ENCODE results near the gene CLEC2D. TPM values are rescaled to one million over a fixed set of nuclear protein-coding genes. Genes with fewer than 3 reads are reported as not detected.
A peak's percentile ranks its signal among the peaks of the same experiment; 100 is the strongest.
"Not testable (repeated sequence)": the region's sequence is repeated elsewhere in the genome, so short reads cannot be mapped to it uniquely, and the experiment has no call there.

The CLEC2D gene
- total and polyA plus RNA-seq, 2 donors (not counting 3 experiments of a cell fraction or from before 2014, with no cell fraction given) = 1.8 to 4.1 TPM

DNA sequence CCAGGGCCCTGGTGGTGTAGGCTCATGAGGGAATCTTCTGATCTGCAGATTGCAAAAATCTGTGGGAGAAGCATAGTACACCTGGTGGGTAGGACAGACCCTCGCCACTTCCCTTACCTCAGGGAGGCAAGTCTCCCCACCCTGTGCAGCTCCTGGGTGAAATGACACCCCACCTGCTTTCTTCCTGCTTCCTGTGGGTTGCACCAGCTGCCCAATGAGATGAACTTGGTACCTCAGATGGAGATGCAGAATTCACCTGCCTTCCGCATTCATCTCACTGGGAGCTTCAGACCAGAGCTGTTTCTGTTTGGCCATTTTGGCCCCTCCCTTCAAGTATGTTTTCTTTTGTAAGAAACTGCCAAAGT, 4.7 kb downstream of the CLEC2D start:
- H3K79me2 ChIP-seq (ENCODE audit: control insufficient read depth, insufficient read depth, low read length) = no peaks in the 10 kb centered on the region
- no peaks in the 10 kb centered on the region for H4K20me1 ChIP-seq (replicated peaks; ENCODE audit: control insufficient read depth, extremely low read depth, insufficient read depth, low read length)
- ChIA-PET POLR2A (no interaction called here), CTCF (interaction anchor here (0.6 to 2.5 kb wide), 6 partner anchors 9 to 76 kb away, joined by 3 to 8 read pairs (median 4); no protein-coding TSS in a partner anchor)
- H3K4me3 ChIP-seq (replicated peaks in 1 of 3; ENCODE audit: insufficient read depth in 1 of 3, low read depth in 1 of 3, low read length in 3 of 3) = no peak overlapping the region
- peak overlapping the region; percentile 79 for H2AFZ ChIP-seq (ENCODE audit: low read depth, low read length)
- dilution Hi-C loops (cut with MboI; ENCODE audit: extremely low pct_ligation_motif_present, low sequenced_read_pairs) (no loop called here), intact Hi-C loops (cut with micrococcal nuclease) (no loop called here)
- DNase-seq (ENCODE audit: low read depth, low spot score) = no peak
- no peak for TF ChIP-seq GATA2 (IDR thresholded peaks at IDR 0.05; ENCODE audit: insufficient read depth, insufficient read length, low read depth, low read length)
- TF ChIP-seq POLR2A (IDR thresholded peaks at IDR 0.05; ENCODE audit: low read depth, low read length) = no peak
- TF ChIP-seq MYC (IDR thresholded peaks at IDR 0.05; ENCODE audit: low read depth, low read length) = no peak
- no peak for TF ChIP-seq FOS (IDR thresholded peaks at IDR 0.05; ENCODE audit: borderline replicate concordance, insufficient read depth, low read length)
- TF ChIP-seq, protein P1, sequence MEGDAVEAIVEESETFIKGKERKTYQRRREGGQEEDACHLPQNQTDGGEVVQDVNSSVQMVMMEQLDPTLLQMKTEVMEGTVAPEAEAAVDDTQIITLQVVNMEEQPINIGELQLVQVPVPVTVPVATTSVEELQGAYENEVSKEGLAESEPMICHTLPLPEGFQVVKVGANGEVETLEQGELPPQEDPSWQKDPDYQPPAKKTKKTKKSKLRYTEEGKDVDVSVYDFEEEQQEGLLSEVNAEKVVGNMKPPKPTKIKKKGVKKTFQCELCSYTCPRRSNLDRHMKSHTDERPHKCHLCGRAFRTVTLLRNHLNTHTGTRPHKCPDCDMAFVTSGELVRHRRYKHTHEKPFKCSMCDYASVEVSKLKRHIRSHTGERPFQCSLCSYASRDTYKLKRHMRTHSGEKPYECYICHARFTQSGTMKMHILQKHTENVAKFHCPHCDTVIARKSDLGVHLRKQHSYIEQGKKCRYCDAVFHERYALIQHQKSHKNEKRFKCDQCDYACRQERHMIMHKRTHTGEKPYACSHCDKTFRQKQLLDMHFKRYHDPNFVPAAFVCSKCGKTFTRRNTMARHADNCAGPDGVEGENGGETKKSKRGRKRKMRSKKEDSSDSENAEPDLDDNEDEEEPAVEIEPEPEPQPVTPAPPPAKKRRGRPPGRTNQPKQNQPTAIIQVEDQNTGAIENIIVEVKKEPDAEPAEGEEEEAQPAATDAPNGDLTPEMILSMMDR (IDR thresholded peaks at IDR 0.05; ENCODE audit: extremely low read depth in 1 of 2, insufficient read depth in 1 of 2, low read depth in 1 of 2, low read length in 2 of 2) = no peak
- no peak for TF ChIP-seq EZH2 (IDR thresholded peaks at IDR 0.05; ENCODE audit: borderline replicate concordance, low read depth, low read length, severe bottlenecking)
- TF ChIP-seq, protein P2, sequence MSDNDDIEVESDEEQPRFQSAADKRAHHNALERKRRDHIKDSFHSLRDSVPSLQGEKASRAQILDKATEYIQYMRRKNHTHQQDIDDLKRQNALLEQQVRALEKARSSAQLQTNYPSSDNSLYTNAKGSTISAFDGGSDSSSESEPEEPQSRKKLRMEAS (IDR thresholded peaks at IDR 0.05; ENCODE audit: insufficient read depth, insufficient read length) = no peak
- no peak for TF ChIP-seq JUN (IDR thresholded peaks at IDR 0.05; ENCODE audit: borderline replicate concordance, insufficient read depth, insufficient read length, low read depth)
- TF ChIP-seq POLR2AphosphoS5 (IDR thresholded peaks at IDR 0.05; ENCODE audit: insufficient read depth, low read depth, low read length) = no peak
- no peak for FAIRE-seq
- H3K4me2 ChIP-seq (ENCODE audit: insufficient read depth, low read length) = no peak overlapping the region
- no peaks in the 10 kb centered on the region for H3K27me3 ChIP-seq (ENCODE audit: control insufficient read depth in 2 of 2, insufficient read depth in 2 of 2, low read length in 2 of 2)
- no TSS peak for BruUV-seq (replicated peaks)
- H3K27ac ChIP-seq (ENCODE audit: insufficient read depth, low read depth, low read length) = no peak overlapping the region
- H3K4me1 ChIP-seq (ENCODE audit: control insufficient read depth, extremely low read depth, insufficient read depth, low read length) = peaks cover 14% of the 10 kb centered on the region
- no peak overlapping the region for H3K9ac ChIP-seq (replicated peaks; ENCODE audit: extremely low read depth, insufficient read depth, low read length)
- H3K9me3 ChIP-seq (replicated peaks; ENCODE audit: control insufficient read depth, insufficient read depth, low read length) = no peaks in the 10 kb centered on the region
- H3K36me3 ChIP-seq (ENCODE audit: control insufficient read depth in 2 of 2, extremely low read depth in 1 of 2, insufficient read depth in 2 of 2, low read length in 2 of 2) = no peaks in the 10 kb centered on the region
- H3K9me1 ChIP-seq (replicated peaks; ENCODE audit: control insufficient read depth, extremely low read depth, insufficient read depth, low read length) = no peaks in the 10 kb centered on the region

DNA sequence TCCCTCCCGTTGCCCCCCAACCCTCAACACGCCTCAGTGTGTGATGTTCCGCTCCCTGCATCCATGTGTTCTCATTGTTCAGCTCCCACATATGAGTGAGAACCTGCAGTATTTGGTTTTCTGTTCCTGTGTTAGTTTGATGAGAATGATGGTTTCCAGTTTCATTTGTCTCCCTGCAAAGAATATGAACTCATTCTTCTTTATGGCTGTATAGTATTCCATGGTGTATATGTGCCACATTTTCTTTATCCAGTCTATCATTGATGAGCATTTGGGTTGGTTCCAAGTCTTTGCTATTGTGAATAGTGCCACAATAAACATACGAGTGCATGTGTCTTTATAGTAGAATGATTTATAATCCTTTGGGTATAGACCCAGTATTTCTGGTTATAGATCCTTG, 13.0 kb downstream of the CLEC2D start:
- H3K27ac ChIP-seq (ENCODE audit: insufficient read depth, low read depth, low read length); FAIRE-seq; dilution Hi-C loops (cut with MboI; ENCODE audit: extremely low pct_ligation_motif_present, low sequenced_read_pairs); H3K79me2 ChIP-seq (ENCODE audit: control insufficient read depth, insufficient read depth, low read length); BruUV-seq (replicated peaks); H3K9me3 ChIP-seq (replicated peaks; ENCODE audit: control insufficient read depth, insufficient read depth, low read length); H2AFZ ChIP-seq (ENCODE audit: low read depth, low read length); H3K4me1 ChIP-seq (ENCODE audit: control insufficient read depth, extremely low read depth, insufficient read depth, low read length); H3K9me1 ChIP-seq (replicated peaks; ENCODE audit: control insufficient read depth, extremely low read depth, insufficient read depth, low read length); intact Hi-C loops (cut with micrococcal nuclease); H3K4me3 ChIP-seq (replicated peaks in 1 of 3; ENCODE audit: insufficient read depth in 1 of 3, low read depth in 1 of 3, low read length in 3 of 3); H3K4me2 ChIP-seq (ENCODE audit: insufficient read depth, low read length); H3K36me3 ChIP-seq (ENCODE audit: control insufficient read depth in 2 of 2, extremely low read depth in 1 of 2, insufficient read depth in 2 of 2, low read length in 2 of 2); DNase-seq (ENCODE audit: low read depth, low spot score); H3K27me3 ChIP-seq (ENCODE audit: control insufficient read depth in 2 of 2, insufficient read depth in 2 of 2, low read length in 2 of 2); H4K20me1 ChIP-seq (replicated peaks; ENCODE audit: control insufficient read depth, extremely low read depth, insufficient read depth, low read length); H3K9ac ChIP-seq (replicated peaks; ENCODE audit: extremely low read depth, insufficient read depth, low read length); POLR2A ChIA-PET: not testable (repeated sequence)
- CTCF ChIA-PET = interaction anchor here (1.1 to 3.3 kb wide), 2 partner anchors 24 to 26 kb away, joined by 3 to 13 read pairs; no protein-coding TSS in a partner anchor

DNA sequence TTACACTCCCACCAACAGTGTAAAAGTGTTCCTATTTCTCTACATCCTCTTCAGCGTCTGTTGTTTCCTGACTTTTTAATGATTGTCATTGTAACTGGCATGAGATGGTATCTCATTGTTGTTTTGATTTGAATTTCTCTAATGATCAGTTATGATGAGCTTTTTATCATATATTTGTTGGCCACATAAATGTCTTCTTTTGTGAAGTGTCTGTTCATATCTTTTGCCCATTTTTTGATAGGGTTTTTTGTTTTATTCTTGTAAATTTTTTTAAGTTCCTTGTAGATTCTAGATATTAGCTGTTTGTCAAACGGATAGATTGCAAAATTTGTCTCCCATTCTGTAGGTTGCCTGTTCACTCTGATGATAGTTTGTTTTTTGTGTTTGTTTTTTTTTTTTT, 13.4 kb downstream of the CLEC2D start:
- CTCF ChIA-PET; intact Hi-C loops (cut with micrococcal nuclease); POLR2A ChIA-PET: not testable (repeated sequence)

More for the DNA sequence above, 13.4 kb downstream of the CLEC2D start:
- H3K27me3 ChIP-seq (ENCODE audit: control insufficient read depth in 2 of 2, insufficient read depth in 2 of 2, low read length in 2 of 2); H3K4me1 ChIP-seq (ENCODE audit: control insufficient read depth, extremely low read depth, insufficient read depth, low read length); H3K79me2 ChIP-seq (ENCODE audit: control insufficient read depth, insufficient read depth, low read length); H4K20me1 ChIP-seq (replicated peaks; ENCODE audit: control insufficient read depth, extremely low read depth, insufficient read depth, low read length); H3K36me3 ChIP-seq (ENCODE audit: control insufficient read depth in 2 of 2, extremely low read depth in 1 of 2, insufficient read depth in 2 of 2, low read length in 2 of 2); BruUV-seq (replicated peaks); FAIRE-seq; H3K4me2 ChIP-seq (ENCODE audit: insufficient read depth, low read length); H3K9ac ChIP-seq (replicated peaks; ENCODE audit: extremely low read depth, insufficient read depth, low read length); H3K4me3 ChIP-seq (replicated peaks in 1 of 3; ENCODE audit: insufficient read depth in 1 of 3, low read depth in 1 of 3, low read length in 3 of 3); H3K27ac ChIP-seq (ENCODE audit: insufficient read depth, low read depth, low read length); DNase-seq (ENCODE audit: low read depth, low spot score); dilution Hi-C loops (cut with MboI; ENCODE audit: extremely low pct_ligation_motif_present, low sequenced_read_pairs); H3K9me1 ChIP-seq (replicated peaks; ENCODE audit: control insufficient read depth, extremely low read depth, insufficient read depth, low read length); H2AFZ ChIP-seq (ENCODE audit: low read depth, low read length); H3K9me3 ChIP-seq (replicated peaks; ENCODE audit: control insufficient read depth, insufficient read depth, low read length): not testable (repeated sequence)

Data from endothelial cell of umbilical vein (primary cell).